Measurements from ENCODE around the gene CDK19.

GRCh38 chr6:110564703-110565421 is 250.4 kb downstream of the CDK19 start:
- TF ChIP-seq EZH2 (IDR thresholded peaks at IDR 0.05; ENCODE audit: low read depth) (no peak), CTCF (conservative IDR thresholded peaks at IDR 0.05) (no peak)

Data from PC-9 (cell line).